Left lung (tissue), 10 donors: ENCODE data around the gene ARFGAP1. TPM values are rescaled to one million over a fixed set of nuclear protein-coding genes. Genes with fewer than 3 reads are reported as not detected.

ENCODE experiments used
- ATAC-seq: fragments of 200-7000 bp; cut with Tn5 transposase; one replicate; pipeline ENCODE4 v1.9.1; 2020; ENCODE audit warnings: moderate library complexity
- DNase-seq, 4 donors: peaks; one replicate each; pipeline ENCODE4 v3.0.0-alpha.2; 2013 to 2020
- H3K27ac ChIP-seq, 2 donors: fragments of 200-600 bp; sonication (generic) in 1 of 2; one replicate each; pipeline versions ENCODE4 v1.5.0 to v1.8.0; 2020 to 2021
- H3K27me3 ChIP-seq, 2 donors: fragments of 200-600 bp; sonication (generic) in 1 of 2; one replicate each; pipeline versions ENCODE4 v1.5.0 to v1.8.0; 2020 to 2021
- H3K36me3 ChIP-seq, 2 donors: fragments of 200-600 bp; sonication (generic) in 1 of 2; one replicate each; pipeline versions ENCODE4 v1.5.0 to v1.8.0; 2020 to 2021
- H3K4me1 ChIP-seq, 2 donors: fragments of 200-600 bp; one replicate each; pipeline ENCODE4 v1.8.0; 2021
- H3K4me3 ChIP-seq, 2 donors: fragments of 200-600 bp; sonication (generic) in 1 of 2; one replicate each; pipeline versions ENCODE4 v1.5.0 to v1.8.0; 2020 to 2021; ENCODE audit warnings: mild to moderate bottlenecking in 1 of 2
- H3K9me3 ChIP-seq, 2 donors: fragments of 200-600 bp; sonication (generic) in 1 of 2; one replicate each; pipeline versions ENCODE4 v1.5.0 to v1.8.0; 2020 to 2021
- intact Hi-C, 2 donors: fragments of 100-400 bp; cut with DNase I; formaldehyde crosslinking; loops; one replicate each; pipeline versions ENCODE4 v1.11.2 to v1.14.2; 2022
- polyA plus RNA-seq, 6 donors: library from polyadenylated mRNA; unstranded; fragments of 120-200 nt; gene quantifications; one replicate each; pipeline ENCODE4 v1.2.1, GENCODE V29; 2013; ENCODE audit not compliant: insufficient read length in 6 of 6
- total RNA-seq, 2 donors: library from RNA; stranded (reverse); fragmentation: NEBNext Ultra II Directional; extraction: Animal tissue kit (Norgen Biotek cat#: 25700); gene quantifications; one replicate each; pipeline ENCODE4 v1.2.1, GENCODE V29; 2021
- TF ChIP-seq, protein P1 (sequence below), 2 donors: fragments of 200-600 bp; sonication (generic) in 1 of 2; IDR thresholded peaks; one replicate each; pipeline versions ENCODE4 v1.5.0 to v1.8.0; 2021; ENCODE audit warnings: antibody characterized with exemption in 2 of 2
- donor health status: DM: no; HTN: yes; CAD: no.
- donor health status: DM: no; HTN: no; CAD: no.

The ARFGAP1 gene
- total and polyA plus RNA-seq, 8 donors = 53.1 to 87.5 (median 70.2) TPM

DNA sequence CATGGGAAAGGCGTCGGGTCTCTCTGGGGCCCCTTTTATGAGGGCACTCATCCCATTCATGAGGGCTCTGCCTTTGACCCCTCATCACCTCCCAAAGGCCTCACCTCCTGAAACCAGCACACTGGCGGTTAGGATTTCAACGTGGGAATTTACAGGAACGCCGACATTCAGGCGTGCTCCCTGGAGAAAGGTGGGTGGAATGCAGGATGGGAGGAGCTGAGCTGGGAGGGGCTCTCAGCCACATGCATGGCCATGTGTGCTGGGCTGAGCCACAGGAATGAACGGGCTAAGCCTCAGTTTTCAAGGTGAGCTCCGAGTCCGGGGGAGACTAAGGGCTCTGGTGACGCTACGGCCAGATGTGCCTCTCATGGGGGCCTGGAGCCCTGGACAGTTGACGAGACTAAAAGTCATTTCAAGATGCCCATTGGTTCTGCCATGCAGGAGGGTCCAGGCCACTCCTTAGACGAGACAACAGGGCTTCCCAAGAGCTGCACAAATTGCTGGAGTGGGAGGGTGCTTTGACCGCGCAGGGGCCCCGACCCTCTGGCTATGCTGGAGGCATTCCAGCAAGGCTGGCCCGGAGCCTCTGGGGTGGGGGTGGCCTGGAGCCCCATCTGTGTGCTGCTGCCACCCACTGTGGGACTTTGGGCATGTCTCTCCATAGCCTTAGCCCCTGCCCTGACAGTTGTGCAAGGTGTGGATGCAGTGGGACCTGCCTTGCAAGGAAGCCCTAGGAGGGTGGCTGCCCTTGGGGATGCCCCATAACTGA is 3.8 kb upstream of the ARFGAP1 start:
- Histone ChIP-seq H3K36me3 (no peaks in the 10 kb centered on the region), H3K27ac (no peak overlapping the region), H3K27me3 (peaks cover 0 to 53% of the 10 kb centered on the region in 2 donors), H3K4me1 (peaks cover 4 to 15% of the 10 kb centered on the region in 2 donors), H3K9me3 (no peaks in the 10 kb centered on the region), H3K4me3 (no peak overlapping the region)
- no peak for ATAC-seq
- DNase-seq = no peak
- TF ChIP-seq, protein P1, sequence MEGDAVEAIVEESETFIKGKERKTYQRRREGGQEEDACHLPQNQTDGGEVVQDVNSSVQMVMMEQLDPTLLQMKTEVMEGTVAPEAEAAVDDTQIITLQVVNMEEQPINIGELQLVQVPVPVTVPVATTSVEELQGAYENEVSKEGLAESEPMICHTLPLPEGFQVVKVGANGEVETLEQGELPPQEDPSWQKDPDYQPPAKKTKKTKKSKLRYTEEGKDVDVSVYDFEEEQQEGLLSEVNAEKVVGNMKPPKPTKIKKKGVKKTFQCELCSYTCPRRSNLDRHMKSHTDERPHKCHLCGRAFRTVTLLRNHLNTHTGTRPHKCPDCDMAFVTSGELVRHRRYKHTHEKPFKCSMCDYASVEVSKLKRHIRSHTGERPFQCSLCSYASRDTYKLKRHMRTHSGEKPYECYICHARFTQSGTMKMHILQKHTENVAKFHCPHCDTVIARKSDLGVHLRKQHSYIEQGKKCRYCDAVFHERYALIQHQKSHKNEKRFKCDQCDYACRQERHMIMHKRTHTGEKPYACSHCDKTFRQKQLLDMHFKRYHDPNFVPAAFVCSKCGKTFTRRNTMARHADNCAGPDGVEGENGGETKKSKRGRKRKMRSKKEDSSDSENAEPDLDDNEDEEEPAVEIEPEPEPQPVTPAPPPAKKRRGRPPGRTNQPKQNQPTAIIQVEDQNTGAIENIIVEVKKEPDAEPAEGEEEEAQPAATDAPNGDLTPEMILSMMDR (IDR thresholded peaks at IDR 0.05) = no peak
- intact Hi-C loops = no loop called here

DNA sequence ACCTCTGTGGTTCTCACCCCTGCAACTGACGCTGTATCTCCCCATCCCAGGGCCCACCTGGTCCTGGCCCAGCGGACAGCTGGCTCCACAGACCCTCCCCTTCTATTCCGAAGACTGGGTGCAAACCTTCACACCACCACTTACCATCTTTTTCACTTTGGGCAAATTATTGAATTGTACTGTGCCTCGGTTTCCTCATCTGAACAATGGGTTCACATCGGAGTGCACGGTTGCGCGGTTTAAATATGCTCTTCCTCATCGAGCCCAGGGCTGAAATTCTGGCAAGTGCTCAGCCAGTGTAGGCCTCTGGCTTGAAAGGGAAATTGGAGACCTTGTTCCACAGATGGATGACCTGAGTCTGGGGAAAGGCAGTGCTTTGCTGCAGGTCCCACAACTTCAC is 2.9 kb upstream of the ARFGAP1 start:
- DNase-seq = no peak
- intact Hi-C loops = no loop called here
- H3K27me3 ChIP-seq = peaks cover 0 to 44% of the 10 kb centered on the region in 2 donors
- peaks cover 4 to 23% of the 10 kb centered on the region in 2 donors for H3K4me1 ChIP-seq
- no peak overlapping the region for H3K27ac ChIP-seq
- no peak overlapping the region for H3K4me3 ChIP-seq
- no peaks in the 10 kb centered on the region for H3K9me3 ChIP-seq
- ATAC-seq = no peak
- TF ChIP-seq, protein P1 (IDR thresholded peaks at IDR 0.05) = no peak
- no peaks in the 10 kb centered on the region for H3K36me3 ChIP-seq

DNA sequence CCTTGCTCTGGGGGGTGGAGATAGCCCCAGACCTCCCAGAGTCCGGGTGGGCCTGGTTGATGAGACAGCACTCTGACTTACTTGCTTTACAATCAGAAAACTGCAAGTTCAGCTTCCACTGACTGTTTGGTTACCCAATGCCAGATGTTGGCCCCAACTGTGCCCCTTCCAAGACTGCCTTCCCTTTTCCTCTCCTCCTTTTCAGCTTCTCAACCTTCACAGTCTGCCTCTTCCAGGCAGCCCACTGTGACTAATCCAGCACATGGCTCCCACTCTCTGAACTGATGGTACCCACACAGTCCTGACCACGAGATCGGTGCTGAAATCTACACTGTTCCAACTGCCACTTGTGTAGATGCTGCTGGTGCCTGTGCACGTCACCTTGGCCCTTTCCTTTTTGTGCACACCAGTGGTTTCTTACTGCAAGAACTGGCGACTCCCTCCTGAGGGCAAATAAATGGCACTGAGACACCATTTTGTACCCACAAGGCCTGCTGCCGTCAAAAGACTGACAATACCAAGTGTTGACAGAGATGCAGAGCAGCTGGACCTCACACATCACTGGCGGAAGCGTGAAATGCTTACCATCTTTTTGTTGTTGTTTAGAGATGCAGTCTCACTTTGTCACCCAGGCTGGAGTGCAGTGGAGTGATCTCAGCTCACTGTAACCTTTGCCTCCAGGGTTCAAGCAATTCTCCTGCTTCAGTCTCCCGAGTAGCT is 1.8 kb upstream of the ARFGAP1 start:
- ATAC-seq = no peak
- Histone ChIP-seq H3K4me3 (no peak overlapping the region), H3K27me3 (peaks cover 0 to 34% of the 10 kb centered on the region in 2 donors), H3K4me1 (peaks cover 4 to 30% of the 10 kb centered on the region in 2 donors), H3K36me3 (peaks cover 0 to 3% of the 10 kb centered on the region in 2 donors), H3K27ac (no peak overlapping the region), H3K9me3 (no peaks in the 10 kb centered on the region)
- TF ChIP-seq, protein P1 (IDR thresholded peaks at IDR 0.05) = no peak
- intact Hi-C loops = no loop called here
- no peak for DNase-seq

DNA sequence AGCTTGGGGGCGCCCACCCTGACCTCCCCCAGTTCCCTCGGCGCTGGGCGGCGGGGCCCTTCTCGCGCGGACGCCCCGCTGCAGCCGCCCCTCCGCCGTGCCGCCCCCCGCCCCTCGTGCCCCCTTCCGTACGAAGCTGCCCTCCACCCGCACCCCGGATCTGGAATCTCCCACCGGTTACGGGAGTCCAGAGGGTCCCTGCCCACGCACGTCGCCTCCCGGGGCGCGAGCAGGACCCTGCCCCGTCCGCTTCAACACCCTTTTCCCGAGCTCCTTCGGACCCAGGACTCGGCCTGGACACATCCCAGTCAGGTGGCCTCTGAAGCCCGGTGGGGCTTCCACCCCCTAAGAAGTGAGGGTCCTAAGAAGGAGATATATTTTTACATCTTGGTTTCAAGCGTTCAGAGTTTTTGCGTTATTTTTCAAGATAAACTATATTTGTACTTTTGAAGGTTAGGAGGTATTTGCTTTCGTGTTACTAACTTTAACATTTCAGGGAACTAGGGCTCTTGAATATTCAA is 506 bp downstream of the ARFGAP1 start:
- DNase-seq = peak in 1 of 4 donors; percentile 79
- intact Hi-C loops = no loop called here
- peaks cover 0 to 26% of the 10 kb centered on the region in 2 donors for H3K36me3 ChIP-seq
- peaks cover 4 to 30% of the 10 kb centered on the region in 2 donors for H3K4me1 ChIP-seq
- peaks cover 0 to 11% of the 10 kb centered on the region in 2 donors for H3K27me3 ChIP-seq
- no peak for ATAC-seq
- no peaks in the 10 kb centered on the region for H3K9me3 ChIP-seq
- peak overlapping the region; percentile 68 to 90 for H3K4me3 ChIP-seq
- TF ChIP-seq, protein P1 (IDR thresholded peaks at IDR 0.05) = no peak
- peak overlapping the region; percentile 53 to 63 for H3K27ac ChIP-seq
